Activated CD4-positive, alpha-beta T cell treated with anti-CD3 and anti-CD28 coated beads for 1 hour (primary cell): ENCODE data around the gene PPP1R9B.

ENCODE experiments used
- DNase-seq: peaks from one replicate; pipeline ENCODE4 v3.0.0-alpha.2; 2020

PPP1R9B gene

DNA sequence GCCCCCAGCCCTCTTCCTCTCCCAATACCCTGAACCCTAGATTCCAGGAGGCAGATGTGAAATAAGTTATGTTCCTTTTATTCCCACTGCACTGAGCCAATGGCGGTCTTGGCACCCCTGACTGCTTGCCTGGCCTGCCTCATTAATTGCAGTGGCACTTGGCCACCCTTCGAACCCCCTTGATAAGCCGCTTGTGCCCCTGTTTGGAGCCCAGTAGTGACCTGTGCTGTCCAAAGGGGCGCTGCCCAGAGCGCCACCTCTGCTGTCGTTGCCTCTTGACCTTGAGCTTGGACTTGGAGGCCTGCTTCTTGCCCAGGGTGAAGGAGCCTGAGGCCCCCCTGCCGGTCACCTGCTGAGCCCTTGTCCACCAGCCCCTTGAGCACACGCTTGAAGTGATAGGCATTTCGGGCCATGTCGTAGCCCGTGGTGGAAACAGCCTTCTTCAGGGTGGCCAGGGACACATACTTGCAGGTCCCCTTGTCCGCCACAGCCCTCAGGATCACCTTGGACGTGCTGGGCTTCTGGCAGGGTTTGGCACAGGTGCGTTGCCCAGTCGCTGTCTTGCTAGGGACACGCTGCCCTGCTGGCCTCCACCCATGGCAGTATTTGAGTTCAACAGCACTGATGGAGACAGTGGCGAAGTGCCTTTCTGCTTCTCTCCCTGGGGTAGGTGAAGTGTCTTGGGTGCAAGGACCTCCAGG, 21.0 kb upstream of the PPP1R9B start:
- no peak for DNase-seq

DNA sequence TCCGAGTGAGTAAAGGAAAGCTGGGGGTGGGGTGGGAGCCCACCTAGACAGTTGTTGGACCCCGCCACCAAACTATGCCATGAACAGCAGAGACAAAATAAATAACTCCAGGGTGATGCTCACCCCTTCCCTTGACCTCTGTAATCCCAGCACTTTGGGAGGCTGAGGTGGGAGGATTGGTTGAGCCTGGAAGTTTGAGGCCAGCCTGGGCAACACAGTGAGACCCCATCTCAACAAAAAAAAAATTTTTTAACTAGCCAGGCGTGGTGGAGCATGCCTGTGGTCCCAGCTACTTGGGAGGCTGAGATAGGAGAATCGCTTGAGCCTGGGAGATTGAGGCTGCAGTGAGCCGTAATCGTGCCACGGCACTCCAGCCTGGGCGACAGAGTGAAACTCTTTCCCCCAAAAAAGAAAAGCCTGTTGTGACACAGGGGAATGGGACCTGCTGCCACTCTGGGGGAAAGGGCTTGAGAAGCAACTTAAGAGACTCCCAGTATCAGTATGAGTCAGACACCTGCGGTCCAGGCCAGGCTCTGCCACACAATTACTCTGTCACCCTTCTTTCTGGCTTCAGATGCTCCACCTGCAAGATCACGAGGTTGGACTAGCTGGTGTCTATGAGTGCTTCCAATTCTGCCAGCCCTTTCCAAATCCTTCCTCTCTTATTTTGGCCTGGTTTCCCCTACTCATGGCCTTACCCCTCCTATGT, 20.3 kb upstream of the PPP1R9B start:
- DNase-seq, result no peak

DNA sequence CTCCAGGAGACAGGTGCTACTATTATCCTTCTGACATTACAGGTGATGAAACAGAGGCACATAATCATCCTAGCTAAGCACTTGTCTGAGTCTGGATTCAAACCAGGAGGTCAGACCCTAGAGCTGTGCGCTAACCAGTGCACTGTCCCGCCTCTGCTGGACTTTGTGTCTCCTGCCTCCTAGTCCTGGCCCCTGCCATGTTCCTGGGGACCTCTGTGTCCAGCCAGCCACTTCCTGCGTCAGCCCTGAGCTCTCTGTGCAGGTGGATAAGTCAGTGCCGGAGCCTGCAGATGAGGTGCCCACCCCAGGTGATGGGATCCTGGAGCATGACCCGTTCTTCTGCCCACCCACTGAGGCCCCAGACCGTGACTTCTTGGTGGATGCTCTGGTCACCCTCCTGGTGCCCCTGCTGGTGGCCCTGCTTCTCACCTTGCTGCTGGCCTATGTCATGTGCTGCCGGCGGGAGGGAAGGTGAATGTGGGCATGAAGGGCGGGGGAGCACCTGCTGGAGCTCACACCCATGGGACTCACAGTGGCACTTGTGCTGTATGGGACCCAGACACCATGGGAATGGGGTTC, 19.5 kb upstream of the PPP1R9B start:
- no peak for DNase-seq

GRCh38 chr17:50169121-50169764, 18.8 kb upstream of the PPP1R9B start:
- DNase-seq, result peak; percentile 28

DNA sequence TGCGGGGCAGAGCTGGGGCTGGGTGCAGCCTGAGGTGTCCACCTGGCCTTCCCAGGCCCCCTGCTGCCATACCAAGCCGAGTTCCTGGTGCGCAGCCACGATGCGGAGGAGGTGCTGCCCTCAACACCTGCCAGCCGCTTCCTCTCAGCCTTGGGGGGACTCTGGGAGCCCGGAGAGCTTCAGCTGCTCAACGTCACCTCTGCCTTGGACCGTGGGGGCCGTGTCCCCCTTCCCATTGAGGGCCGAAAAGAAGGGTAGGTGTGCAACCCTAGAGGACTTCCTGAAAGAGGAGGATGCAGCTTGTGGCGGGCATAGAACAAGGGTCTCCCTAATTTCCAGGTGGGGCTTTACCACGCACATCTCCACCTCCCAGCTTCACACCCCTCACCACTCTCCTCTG, 17.8 kb upstream of the PPP1R9B start:
- DNase-seq, result no peak

GRCh38 chr17:50167371-50167770, 16.9 kb upstream of the PPP1R9B start:
- DNase-seq, result no peak

DNA sequence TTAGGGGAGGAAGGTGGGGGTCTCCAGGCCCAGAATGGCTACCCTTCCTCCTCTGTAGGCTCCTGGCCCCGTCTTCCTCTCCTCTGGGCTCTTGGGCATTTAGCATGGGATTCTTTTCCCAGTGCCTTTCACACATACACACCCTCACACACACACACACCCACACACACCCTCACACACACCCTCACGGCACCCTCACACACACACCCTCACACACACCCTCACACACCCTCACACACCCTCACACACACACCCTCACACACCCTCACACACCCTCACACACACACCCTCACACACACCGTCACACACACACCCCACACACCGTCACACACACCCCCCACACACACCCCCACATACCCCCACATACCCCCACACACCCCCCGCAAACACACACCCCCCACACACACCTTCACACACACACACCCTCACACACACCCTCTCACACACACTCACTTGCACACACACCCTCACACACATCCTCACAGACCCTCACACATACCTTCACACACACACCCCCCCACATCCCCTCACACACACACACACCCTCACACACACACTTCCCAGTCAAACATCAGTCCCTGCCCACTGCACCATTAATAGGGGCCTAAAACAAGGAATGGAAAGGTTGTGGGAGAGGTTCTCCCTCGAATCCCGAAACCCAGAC, 16.2 kb upstream of the PPP1R9B start:
- no peak for DNase-seq

DNA sequence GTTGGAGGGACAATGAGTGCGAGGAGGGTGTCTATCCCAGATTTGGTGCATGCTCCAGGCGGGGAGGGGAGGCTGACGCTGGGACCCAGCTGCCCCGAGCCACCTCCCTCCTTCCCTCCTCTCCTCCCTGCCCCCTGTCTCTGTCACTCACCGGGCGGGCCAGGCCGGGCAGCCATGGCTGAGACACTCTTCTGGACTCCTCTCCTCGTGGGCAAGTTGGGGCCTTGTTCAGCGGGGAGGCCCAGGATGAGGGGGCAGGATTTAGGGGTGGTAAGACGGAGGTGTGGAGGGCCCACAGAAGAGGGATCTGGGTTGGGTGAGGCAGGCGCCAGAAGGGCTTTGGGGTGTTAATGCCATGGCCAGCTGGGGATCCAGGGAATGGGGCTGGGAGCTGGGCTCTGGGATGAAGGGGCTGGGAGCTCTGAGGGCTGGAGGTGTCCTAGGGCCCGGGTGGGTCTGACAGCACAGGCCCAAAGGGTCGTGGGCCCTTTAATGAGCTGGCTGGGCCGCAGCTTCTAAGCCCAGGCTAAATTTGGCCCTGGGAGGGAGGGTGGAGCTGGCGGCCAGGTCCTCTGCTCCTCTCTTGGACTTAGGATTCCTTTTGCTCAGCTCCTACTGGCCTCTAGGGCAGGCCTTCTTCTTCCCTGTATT, 15.5 kb upstream of the PPP1R9B start, which contains the start of gene SGCA:
Gene SGCA, plus strand, starts transcription at position 139 of the 651 bp plus-strand sequence. Its CDS starts 36 bp downstream, at position 175.
- no peak for DNase-seq

DNA sequence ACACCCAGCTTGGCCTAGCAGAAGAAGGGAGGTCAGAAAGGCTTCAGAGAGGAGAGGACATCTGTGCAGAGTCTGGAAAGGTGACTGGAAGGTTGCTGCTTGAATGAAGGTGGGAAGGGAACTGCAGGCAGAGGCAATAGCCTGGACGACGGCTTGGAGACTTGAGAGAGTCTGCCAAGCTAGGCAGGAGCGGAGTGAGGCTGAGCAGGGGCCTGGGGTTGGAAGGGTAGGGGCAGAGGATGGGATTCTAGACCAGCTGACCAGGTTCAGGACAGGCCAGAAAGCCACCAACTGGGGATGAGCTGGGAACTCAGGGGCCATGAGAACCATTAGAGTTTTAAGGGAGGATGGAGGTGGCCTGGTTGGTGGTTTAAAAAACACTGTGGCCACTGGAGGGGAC, 15.0 kb upstream of the PPP1R9B start:
- no peak for DNase-seq

- no peak for DNase-seq
These were observed 14.6 kb upstream of the PPP1R9B start for GRCh38 chr17:50165066-50165465.

- no peak for DNase-seq
These were observed 14.2 kb upstream of the PPP1R9B start for GRCh38 chr17:50164697-50164988.

DNA sequence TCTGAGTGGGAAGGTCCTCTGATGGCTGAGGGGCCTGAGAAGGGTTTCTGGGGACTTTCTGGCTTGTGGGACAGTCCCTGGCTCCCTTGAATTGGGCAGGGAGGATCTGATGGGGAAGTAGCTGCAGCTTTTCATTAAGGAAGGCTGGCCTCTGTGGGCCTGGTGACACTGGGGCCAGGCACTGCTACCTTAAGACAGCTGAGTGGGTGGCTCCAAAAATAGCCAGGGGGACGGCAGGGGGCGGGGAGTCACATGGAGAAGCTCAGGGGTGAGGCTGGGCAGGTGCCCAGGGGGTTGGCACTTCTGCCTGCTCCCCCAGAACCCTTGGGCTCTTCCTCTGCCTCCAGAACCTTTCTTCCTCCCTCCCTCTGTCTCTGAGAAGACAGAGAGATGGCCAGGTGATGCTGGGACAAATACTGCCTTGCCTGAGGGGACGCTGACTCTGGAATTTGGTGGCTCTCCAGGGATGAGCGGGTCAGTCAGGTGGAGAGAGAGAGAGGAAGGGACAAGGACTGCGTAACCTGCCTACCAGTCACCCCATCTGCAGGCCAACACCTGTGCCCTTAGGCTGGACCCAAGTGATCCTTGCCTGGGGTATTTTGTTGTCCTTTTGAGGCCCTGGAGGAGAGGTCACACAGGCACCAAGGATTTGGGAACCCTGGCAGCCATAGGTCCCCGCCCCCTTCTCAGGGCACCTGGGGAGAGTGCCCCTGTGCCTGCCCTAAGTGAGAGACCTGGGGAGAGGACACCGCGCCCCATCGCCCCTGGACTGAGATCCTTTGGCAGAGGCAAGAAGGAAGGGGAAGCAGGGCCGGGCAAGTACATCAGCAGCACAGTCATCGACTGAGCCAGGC, 13.6 kb upstream of the PPP1R9B start:
- DNase-seq, result no peak

DNA sequence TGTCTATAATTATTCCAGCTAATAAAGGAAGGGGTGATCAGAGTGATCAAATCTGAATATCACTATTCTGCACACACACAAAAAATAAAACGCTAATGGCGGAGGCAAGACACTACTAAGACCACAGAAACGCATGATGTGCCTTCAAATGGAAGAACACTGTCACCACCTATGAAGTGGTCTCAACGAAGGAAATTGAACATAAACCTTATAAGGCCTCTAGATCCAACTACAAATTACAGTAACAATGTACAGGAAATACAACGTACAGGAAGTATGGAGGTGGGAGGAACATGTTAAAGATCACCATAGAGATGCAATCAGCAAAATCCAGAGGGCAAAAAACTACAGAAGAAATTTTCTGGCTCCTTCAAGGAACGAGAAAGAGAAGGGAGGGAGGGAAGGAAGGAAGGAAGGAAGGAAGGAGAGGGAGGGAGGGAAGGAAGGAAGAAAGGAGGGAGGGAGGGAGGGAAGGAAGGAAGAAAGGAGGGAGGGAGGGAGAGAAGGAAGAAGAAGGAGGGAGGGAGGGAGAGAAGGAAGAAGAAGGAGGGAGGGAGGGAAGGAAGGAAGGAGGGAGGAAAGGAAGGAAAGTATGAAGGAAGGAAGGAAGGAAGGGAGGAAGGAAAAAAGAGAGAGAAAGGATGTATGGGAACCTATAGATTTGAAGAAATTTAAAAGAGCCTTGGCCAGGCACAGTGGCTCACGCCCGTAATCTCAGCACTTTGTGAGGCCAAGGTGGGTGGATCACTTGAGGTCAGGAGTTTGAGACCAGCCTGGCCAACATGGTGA, 12.2 kb upstream of the PPP1R9B start:
- DNase-seq, result no peak

DNA sequence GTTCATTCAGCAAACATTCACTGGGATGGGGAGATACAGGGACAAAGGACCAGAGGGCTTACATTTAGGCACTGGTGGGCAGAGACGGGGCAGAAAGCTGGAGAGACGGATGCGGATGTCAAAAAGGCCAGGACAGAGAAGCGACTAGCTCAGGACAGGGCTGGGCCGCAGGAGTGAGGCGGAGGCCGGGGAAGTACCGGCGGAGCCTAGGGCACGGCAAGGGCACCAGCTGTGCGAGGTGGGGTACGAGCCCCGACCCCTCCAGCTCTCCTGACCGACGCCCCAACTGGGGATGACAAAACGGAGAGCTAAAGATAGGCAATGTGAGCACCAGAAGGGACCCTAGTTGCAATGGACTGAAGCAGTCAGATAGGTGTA, 11.4 kb upstream of the PPP1R9B start:
- no peak for DNase-seq

DNA sequence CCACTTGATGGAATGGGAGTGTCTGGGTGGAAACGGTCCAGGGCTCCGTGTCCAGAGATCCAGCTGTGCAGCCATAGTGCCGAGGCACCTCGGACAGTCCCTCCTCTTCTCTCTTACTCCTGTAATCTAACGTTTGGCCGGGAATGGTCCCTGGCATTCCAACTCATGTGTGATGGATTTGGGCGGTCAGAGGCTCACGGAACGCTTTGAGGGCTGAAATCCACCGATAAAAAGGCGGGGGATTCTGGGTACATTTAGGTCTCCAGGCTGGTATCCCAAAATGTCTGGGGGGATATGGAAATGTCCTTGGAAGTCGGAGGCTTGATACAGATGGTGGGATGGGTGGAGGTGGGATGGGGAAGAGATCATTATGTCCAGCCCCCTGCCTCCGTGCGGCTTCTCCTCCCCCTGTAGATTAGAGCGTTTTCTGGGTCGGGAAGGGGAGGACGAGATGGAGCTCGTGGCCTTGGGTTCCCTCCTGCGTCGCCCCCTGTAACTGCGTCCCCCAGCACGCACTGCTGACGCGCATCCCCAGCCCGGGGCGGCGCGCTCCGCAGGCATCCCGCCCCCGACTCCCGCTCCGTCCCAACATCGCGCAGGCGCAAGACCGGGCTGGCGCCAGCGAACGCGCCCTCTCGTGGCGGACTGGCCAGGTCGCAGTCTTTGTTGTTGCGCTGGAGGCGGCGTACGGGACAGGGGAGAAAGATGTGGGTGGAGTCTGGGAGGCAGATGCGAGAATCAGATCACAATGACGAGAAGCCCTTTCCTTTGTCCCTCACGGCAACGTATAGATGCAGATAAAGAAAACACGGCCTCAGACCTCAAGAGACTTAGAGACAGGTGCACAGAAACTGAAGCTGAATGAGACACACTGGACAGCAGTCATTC, 10.8 kb upstream of the PPP1R9B start:
- DNase-seq, result peak; percentile 92

GRCh38 chr17:50157891-50158290, 7.4 kb upstream of the PPP1R9B start:
- DNase-seq, result no peak

GRCh38 chr17:50155115-50155819, 4.8 kb upstream of the PPP1R9B start:
- no peak for DNase-seq

DNA sequence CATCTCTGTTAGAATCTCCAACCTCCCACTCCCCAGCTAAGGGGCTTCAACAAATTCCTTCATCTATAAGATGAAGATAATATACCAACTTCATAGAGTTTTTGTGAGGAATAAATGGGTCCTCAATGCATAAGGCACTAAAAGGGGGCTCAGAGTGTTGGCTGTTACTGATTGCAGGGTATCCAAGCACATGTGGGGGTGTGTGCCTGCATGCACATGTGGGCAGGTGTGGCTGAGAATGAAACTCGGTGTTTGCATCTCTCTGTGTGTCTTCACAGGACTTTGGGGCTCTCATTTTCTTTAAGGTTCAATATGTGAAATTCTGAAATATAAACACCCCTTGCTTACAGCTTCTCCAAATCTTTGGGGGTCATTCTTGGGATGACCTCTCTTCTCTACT, 4.1 kb upstream of the PPP1R9B start:
- no peak for DNase-seq
